GM18507 (cell line): ENCODE measurements around the gene GRID2IP.
"Not testable (repeated sequence)": the region's sequence is repeated elsewhere in the genome, so short reads cannot be mapped to it uniquely, and the experiment has no call there.

ENCODE experiments used
- DNase-seq: peaks from one replicate; pipeline ENCODE4 v3.0.0; 2011; ENCODE audit warnings: low read depth; ENCODE audit not compliant: insufficient read length; ENCODE audit errors: extremely low spot score
- FAIRE-seq: peaks from 2 replicates; lab custom pipeline; 2011; peaks lifted over from hg19 to GRCh38; lab: Jason Lieb, UNC

GRID2IP gene

GRCh38 chr7:6460303-6460702, 91.0 kb downstream of the GRID2IP start:
- DNase-seq (no peak), FAIRE-seq (no peak)

- DNase-seq, FAIRE-seq: not testable (repeated sequence)
These were observed 92.6 kb downstream of the GRID2IP start for GRCh38 chr7:6458676-6459075.

- DNase-seq, result no peak
- no peak for FAIRE-seq
These were observed 97.5 kb downstream of the GRID2IP start for GRCh38 chr7:6453734-6454133.

- FAIRE-seq (no peak), DNase-seq (no peak)
These were observed 100.0 kb downstream of the GRID2IP start for GRCh38 chr7:6451224-6451705.

GRCh38 chr7:6450591-6450990, 100.7 kb downstream of the GRID2IP start:
- FAIRE-seq, DNase-seq: not testable (repeated sequence)

- not testable (repeated sequence) for FAIRE-seq
These were observed 101.4 kb downstream of the GRID2IP start for GRCh38 chr7:6449884-6450283.

GRCh38 chr7:6448943-6449543, 102.2 kb downstream of the GRID2IP start:
- DNase-seq, result no peak
- FAIRE-seq, result no peak

More at GRCh38 chr7:6449884-6450283, 101.4 kb downstream of the GRID2IP start:
- not testable (repeated sequence) for DNase-seq

- FAIRE-seq, result peak; percentile 95
- peak; percentile 96 for DNase-seq
These were observed 103.6 kb downstream of the GRID2IP start, which contains the start of gene DAGLB for GRCh38 chr7:6447581-6448199. DAGLB (minus strand) TSS chr7:6447954; CDS start chr7:6447842, 112 bp downstream.
